ENCODE measurements around the gene RIGI. TPM values are rescaled to one million over a fixed set of nuclear protein-coding genes. Genes with fewer than 3 reads are reported as not detected.

RIGI gene
- total and polyA plus RNA-seq, 10 of the 15 experiments (the other 5 are each of a cell fraction or from before 2014, with no cell fraction given): 5.3 to 15.2 (median 9.1) TPM

DNA sequence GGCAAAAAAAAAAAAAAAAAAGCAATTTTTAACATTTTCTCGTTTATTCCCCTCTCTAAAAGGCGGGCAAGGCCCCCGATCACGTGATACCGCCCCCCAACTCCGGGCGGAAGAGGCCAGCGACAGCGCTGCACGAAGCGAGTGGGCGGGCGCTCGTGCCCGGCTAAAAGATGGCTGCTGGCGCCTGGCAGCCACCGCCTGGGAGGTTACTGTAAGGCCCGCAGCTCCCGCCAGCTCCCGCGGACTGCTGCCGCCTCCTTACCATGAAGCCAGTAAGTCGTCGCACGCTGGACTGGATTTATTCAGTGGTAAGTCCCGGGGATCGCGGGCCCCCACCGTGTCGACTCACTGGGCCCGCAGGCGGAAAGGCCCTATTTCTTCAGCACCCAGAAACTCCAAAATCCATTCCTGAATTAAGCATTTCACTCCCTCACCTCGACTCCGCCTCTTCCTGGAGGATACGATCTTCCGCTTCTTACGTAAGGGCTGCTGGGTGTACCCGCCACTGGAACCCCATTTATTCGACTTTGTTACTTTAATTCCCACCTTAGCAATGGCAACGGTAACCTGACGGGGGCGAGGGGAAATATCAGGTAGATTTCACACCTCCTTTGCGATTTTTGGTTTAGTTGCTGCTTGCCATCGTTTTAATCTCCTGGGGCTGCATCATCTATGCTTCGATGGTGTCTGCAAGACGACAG, 26.3 kb upstream of the RIGI start, which contains the start of the genes SMIM27 and TOPORS (continued):
- TF ChIP-seq, protein P1, sequence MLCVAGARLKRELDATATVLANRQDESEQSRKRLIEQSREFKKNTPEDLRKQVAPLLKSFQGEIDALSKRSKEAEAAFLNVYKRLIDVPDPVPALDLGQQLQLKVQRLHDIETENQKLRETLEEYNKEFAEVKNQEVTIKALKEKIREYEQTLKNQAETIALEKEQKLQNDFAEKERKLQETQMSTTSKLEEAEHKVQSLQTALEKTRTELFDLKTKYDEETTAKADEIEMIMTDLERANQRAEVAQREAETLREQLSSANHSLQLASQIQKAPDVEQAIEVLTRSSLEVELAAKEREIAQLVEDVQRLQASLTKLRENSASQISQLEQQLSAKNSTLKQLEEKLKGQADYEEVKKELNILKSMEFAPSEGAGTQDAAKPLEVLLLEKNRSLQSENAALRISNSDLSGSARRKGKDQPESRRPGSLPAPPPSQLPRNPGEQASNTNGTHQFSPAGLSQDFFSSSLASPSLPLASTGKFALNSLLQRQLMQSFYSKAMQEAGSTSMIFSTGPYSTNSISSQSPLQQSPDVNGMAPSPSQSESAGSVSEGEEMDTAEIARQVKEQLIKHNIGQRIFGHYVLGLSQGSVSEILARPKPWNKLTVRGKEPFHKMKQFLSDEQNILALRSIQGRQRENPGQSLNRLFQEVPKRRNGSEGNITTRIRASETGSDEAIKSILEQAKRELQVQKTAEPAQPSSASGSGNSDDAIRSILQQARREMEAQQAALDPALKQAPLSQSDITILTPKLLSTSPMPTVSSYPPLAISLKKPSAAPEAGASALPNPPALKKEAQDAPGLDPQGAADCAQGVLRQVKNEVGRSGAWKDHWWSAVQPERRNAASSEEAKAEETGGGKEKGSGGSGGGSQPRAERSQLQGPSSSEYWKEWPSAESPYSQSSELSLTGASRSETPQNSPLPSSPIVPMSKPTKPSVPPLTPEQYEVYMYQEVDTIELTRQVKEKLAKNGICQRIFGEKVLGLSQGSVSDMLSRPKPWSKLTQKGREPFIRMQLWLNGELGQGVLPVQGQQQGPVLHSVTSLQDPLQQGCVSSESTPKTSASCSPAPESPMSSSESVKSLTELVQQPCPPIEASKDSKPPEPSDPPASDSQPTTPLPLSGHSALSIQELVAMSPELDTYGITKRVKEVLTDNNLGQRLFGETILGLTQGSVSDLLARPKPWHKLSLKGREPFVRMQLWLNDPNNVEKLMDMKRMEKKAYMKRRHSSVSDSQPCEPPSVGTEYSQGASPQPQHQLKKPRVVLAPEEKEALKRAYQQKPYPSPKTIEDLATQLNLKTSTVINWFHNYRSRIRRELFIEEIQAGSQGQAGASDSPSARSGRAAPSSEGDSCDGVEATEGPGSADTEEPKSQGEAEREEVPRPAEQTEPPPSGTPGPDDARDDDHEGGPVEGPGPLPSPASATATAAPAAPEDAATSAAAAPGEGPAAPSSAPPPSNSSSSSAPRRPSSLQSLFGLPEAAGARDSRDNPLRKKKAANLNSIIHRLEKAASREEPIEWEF (IDR thresholded peaks at IDR 0.05; ENCODE audit: insufficient replicate concordance, low read depth, low read length): no peak
- TF ChIP-seq SMC3 (IDR thresholded peaks at IDR 0.05; ENCODE audit: borderline replicate concordance, low read length): no peak
- TF ChIP-seq, protein P2, sequence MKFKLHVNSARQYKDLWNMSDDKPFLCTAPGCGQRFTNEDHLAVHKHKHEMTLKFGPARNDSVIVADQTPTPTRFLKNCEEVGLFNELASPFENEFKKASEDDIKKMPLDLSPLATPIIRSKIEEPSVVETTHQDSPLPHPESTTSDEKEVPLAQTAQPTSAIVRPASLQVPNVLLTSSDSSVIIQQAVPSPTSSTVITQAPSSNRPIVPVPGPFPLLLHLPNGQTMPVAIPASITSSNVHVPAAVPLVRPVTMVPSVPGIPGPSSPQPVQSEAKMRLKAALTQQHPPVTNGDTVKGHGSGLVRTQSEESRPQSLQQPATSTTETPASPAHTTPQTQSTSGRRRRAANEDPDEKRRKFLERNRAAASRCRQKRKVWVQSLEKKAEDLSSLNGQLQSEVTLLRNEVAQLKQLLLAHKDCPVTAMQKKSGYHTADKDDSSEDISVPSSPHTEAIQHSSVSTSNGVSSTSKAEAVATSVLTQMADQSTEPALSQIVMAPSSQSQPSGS (IDR thresholded peaks at IDR 0.05; ENCODE audit: low read length): peak; percentile 41; the same call in 1 of the 2 replicates
- TF ChIP-seq HDGF (IDR thresholded peaks at IDR 0.05): peak; percentile 31; the same call in 1 of the 2 replicates
- TF ChIP-seq, protein P3, sequence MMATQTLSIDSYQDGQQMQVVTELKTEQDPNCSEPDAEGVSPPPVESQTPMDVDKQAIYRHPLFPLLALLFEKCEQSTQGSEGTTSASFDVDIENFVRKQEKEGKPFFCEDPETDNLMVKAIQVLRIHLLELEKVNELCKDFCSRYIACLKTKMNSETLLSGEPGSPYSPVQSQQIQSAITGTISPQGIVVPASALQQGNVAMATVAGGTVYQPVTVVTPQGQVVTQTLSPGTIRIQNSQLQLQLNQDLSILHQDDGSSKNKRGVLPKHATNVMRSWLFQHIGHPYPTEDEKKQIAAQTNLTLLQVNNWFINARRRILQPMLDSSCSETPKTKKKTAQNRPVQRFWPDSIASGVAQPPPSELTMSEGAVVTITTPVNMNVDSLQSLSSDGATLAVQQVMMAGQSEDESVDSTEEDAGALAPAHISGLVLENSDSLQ (IDR thresholded peaks at IDR 0.05): no peak
- no peak for TF ChIP-seq NFYB (IDR thresholded peaks at IDR 0.05; ENCODE audit: insufficient read depth, low read depth, low read length)
- TF ChIP-seq, protein P4, sequence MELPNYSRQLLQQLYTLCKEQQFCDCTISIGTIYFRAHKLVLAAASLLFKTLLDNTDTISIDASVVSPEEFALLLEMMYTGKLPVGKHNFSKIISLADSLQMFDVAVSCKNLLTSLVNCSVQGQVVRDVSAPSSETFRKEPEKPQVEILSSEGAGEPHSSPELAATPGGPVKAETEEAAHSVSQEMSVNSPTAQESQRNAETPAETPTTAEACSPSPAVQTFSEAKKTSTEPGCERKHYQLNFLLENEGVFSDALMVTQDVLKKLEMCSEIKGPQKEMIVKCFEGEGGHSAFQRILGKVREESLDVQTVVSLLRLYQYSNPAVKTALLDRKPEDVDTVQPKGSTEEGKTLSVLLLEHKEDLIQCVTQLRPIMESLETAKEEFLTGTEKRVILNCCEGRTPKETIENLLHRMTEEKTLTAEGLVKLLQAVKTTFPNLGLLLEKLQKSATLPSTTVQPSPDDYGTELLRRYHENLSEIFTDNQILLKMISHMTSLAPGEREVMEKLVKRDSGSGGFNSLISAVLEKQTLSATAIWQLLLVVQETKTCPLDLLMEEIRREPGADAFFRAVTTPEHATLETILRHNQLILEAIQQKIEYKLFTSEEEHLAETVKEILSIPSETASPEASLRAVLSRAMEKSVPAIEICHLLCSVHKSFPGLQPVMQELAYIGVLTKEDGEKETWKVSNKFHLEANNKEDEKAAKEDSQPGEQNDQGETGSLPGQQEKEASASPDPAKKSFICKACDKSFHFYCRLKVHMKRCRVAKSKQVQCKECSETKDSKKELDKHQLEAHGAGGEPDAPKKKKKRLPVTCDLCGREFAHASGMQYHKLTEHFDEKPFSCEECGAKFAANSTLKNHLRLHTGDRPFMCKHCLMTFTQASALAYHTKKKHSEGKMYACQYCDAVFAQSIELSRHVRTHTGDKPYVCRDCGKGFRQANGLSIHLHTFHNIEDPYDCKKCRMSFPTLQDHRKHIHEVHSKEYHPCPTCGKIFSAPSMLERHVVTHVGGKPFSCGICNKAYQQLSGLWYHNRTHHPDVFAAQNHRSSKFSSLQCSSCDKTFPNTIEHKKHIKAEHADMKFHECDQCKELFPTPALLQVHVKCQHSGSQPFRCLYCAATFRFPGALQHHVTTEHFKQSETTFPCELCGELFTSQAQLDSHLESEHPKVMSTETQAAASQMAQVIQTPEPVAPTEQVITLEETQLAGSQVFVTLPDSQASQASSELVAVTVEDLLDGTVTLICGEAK (IDR thresholded peaks at IDR 0.05; ENCODE audit: borderline replicate concordance): peak; percentile 68; the same call in 1 of the 2 replicates
- TF ChIP-seq, protein P5, sequence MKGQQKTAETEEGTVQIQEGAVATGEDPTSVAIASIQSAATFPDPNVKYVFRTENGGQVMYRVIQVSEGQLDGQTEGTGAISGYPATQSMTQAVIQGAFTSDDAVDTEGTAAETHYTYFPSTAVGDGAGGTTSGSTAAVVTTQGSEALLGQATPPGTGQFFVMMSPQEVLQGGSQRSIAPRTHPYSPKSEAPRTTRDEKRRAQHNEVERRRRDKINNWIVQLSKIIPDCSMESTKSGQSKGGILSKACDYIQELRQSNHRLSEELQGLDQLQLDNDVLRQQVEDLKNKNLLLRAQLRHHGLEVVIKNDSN (IDR thresholded peaks at IDR 0.05; ENCODE audit: borderline replicate concordance, extremely low read length, insufficient read depth, low read depth, low read length): peak; percentile 89
- TF ChIP-seq, protein P6, sequence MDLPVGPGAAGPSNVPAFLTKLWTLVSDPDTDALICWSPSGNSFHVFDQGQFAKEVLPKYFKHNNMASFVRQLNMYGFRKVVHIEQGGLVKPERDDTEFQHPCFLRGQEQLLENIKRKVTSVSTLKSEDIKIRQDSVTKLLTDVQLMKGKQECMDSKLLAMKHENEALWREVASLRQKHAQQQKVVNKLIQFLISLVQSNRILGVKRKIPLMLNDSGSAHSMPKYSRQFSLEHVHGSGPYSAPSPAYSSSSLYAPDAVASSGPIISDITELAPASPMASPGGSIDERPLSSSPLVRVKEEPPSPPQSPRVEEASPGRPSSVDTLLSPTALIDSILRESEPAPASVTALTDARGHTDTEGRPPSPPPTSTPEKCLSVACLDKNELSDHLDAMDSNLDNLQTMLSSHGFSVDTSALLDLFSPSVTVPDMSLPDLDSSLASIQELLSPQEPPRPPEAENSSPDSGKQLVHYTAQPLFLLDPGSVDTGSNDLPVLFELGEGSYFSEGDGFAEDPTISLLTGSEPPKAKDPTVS (IDR thresholded peaks at IDR 0.05; ENCODE audit: low read depth, low read length): 0 out of 2 replicates have a peak, but pooled peaks have one; percentile 22
- no peak for TF ChIP-seq RBBP5 (conservative IDR thresholded peaks at IDR 0.05)
- no peak for TF ChIP-seq YBX1 (IDR thresholded peaks at IDR 0.05)
- TF ChIP-seq YY1 (IDR thresholded peaks at IDR 0.05; ENCODE audit: low read depth, low read length): peak; percentile 100
- peak; percentile 96 for TF ChIP-seq RB1 (IDR thresholded peaks at IDR 0.05; ENCODE audit: borderline replicate concordance)
- TF ChIP-seq MYB (IDR thresholded peaks at IDR 0.05; ENCODE audit: borderline replicate concordance, low read depth, low read length): no peak

Measured in GM12878 (cell line).